HG03175 (cell line): ENCODE data around the gene TPD52L2.

Source experiments
- ATAC-seq: cut with Tn5 transposase; IDR thresholded peaks from one replicate; pipeline ENCODE4 v1.9.1; 2021; ENCODE audit warnings: mild to moderate bottlenecking, moderate library complexity; ENCODE audit not compliant: unreplicated experiment

The TPD52L2 gene

DNA sequence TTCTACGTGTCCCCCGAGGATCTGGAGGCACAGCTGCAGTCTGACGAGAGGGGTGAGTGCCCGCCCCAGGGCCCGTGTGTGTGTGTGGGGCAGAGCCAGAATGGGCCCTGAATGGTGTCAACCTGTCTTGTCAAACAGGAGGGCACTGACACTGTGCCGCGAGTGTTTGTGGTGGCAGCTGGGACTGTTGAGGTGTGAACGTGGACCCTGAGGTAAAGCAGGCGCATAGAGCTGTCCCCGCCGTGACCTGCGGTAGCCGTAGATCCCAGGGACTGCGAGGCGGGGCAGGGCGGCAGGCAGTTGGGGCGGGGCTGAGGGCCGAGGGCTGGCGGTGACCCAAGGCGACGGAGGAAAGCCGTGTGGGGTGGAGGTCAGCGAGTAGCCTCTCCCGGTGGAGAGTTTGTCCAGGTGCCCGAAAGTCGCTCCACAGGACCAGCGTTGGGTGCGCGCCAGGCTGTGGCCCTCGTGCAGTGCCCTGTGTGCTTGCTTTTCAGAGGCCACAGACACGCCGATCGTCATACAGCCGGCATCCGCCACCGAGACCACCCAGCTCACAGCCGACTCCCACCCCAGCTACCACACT is 66.0 kb downstream of the TPD52L2 start:
- no peak for ATAC-seq

DNA sequence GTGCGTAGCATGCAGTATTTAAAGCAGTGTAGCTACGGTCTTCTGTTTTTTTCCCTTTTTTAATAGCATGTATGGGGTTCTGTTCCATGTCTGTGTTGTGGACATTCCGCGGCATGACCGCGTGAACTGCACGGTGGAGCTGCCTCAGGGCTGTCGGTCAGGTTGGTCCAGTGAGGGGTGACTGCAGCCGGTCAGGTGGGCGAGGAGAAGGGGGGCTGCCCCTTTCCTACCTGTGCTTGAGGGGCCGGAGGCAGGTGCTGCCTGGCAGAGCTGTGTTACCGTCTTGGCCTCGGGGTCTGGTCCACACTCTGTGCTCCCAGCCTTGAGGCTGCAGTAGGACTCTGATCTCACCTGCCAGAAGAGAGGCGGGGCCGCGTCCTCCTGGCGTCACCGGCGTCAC is 66.7 kb downstream of the TPD52L2 start:
- no peak for ATAC-seq

DNA sequence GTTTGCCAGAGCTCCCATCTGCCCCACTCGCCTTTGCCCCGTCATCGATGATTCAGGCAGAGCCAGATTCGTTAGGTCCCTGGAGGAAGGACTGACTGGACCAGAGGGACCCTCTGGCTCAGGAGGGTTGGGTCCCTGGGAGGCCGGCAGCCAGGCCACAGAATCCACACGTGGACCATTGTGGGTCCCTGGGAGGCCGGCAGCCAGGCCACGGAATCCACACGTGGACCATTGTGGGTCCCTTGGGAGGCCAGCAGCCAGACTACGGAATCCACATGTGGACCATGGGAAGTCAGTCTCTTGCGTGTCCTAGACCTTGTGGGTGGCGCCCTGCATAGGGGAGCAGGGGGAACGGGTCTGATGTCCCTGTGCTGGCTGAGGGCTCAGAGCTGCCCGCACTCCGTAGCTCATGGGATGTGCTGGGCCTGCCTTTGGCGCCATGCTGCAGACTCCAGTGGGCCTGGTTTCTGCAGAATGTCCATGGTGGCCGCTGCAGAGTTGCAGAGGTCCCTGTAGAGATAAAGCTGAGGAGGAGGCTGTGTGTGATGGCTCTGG is 67.6 kb downstream of the TPD52L2 start:
- ATAC-seq, result no peak

DNA sequence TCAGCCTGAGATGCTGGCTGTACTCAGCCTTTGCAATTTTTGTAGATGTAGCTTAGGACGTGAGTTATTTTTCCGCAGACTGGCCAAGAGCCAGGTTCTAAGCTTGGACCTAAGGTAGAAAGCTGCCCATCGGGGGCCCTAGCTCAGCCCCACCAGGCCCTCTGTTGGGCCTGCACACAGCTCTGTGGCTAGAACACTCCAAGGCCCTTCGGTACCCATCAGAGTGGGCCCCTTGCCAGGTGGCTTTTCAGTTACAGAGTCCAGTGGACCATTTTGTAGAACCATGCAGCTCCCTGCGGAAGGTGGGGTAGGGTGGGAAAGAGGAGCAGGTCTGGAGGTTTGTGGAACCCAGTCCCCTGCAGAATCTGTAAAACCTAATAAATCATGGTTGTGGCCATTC is 68.6 kb downstream of the TPD52L2 start:
- no peak for ATAC-seq

DNA sequence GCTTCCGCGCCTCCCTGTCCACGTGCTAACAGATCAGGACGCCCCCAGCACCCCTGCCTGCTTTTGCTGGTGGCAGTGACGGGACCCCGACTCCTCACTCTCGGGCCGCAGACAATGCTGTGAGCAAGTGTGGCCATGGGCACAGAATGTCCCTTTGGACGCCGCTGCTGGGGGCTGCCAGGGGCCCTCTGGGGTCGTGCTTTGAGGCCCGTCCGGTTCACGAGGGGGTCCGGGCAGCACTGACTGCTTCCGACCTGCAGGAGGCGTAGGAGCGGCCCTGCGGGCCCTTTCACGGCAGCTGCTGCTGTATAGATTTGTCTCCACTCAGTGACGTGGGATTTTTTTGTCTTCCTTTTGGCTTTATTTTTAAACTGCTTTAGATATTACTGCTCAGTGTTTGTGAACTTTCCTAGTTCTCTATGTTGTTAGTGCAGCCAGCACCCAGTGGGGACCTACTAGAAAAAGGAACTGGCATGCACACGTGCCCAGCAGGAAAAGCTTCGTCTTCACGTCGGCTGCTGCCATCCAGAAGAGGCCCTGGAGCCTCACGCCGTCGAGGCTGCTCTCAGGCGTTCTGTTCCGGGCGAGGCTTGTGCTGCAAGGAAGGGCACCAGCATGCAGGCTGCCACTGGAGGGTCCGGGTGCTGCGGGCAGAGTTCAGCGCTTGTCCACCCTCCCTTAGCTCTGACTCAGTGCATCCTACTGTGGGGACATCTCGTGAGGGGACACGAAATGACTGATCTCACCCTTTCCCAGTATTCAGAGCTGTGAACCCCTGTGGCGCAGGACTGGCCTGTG is 69.4 kb downstream of the TPD52L2 start:
- ATAC-seq, result no peak

DNA sequence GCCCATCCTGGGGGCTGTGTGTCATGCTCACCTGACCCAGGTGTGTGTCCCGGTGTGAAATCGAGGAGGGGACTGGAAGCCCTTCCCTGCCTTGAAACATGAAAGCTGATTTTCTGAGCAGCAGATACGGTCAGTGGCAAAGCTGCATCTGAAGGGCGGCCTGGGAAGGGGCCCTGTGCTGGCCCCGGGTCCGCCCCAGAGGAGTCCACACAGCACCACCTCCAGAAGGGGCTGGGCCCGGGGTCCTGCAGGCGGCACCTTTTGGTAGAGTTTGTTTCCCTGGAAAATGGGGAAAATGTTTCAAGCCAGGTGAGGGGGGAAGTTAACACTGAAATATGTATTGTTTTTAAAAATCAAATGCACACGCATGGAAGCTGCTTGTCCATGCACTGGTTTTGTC is 70.4 kb downstream of the TPD52L2 start:
- ATAC-seq, result no peak

DNA sequence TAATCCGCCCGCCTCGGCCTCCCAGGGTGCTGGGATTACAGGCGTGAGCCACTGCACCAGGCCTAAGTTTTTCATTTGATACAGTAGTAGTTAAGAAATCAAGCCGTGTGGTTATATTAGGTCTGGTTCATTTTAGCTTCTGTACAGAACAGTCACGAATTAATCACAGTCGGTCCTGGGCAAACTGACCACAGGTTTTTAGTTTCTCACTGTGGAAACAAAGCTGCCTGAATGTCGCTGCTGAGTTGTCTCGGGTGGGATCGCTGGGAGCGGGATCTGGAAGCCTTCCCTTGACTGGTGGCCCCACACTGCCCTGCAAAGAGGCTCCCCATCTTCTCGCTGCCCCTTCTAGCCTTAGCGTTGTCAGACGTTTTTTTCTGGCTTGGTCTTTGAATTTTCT is 72.5 kb downstream of the TPD52L2 start:
- no peak for ATAC-seq

DNA sequence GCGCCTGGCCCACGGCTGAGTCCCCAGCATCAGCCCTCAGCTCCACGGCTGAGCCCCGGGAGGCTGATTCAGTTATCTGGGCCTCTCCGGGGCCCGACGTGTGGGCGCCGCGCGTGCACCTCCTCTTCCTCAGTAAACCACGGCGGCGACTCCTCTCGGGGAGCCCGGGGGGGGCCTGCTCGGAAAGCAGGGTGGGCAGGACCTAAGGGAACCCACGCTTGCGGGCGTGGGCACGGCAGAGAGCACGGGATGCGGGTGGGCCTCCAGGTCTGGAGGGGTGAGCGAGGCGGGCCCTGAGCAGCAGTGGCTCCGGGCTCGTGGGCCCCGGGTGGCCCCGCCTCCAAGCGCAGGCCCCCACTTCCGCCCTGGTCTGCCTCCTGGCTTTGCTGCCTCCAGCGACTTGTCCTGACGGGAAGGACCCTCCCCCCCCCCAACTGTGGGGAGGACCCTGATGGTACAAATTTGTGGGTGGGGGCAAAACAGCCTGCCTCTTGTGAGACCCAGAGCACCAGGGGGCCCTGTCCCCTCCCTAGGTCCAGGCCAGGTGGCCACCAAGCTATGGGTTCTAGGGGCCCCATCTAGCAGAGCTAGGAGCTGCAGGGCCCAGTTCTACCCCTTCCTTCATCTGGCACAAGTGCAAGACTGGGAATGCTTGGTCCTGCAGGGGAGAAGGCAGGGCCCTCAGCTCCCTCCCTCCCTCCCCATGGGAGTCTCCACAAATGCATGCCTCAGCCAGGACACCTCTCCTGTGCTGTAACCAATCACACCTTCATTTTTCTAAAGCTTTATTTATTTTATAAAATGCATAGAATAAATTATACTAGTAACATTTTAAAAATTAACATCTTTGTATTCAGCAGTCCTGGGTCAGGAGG is 74.2 kb downstream of the TPD52L2 start:
- no peak for ATAC-seq

DNA sequence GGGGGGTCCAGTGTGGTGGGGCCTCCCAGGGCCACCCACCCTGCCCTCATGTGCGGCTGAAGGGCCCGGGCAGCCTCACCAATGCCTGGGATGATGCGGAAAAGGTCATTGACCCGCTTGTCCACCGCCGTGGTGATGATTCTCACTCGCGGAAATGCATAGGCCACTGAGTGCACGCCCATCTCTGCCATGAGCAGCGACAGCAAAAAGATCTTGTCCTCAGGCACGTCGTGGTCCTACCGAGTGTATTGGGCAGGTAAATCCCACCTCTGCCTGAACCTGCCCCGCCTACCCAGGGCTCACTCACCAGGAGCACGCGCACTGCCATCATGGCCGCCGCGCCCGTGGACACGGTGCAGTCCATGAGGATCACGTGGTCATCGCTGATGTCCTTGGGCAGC is 75.0 kb downstream of the TPD52L2 start:
- ATAC-seq, result no peak

DNA sequence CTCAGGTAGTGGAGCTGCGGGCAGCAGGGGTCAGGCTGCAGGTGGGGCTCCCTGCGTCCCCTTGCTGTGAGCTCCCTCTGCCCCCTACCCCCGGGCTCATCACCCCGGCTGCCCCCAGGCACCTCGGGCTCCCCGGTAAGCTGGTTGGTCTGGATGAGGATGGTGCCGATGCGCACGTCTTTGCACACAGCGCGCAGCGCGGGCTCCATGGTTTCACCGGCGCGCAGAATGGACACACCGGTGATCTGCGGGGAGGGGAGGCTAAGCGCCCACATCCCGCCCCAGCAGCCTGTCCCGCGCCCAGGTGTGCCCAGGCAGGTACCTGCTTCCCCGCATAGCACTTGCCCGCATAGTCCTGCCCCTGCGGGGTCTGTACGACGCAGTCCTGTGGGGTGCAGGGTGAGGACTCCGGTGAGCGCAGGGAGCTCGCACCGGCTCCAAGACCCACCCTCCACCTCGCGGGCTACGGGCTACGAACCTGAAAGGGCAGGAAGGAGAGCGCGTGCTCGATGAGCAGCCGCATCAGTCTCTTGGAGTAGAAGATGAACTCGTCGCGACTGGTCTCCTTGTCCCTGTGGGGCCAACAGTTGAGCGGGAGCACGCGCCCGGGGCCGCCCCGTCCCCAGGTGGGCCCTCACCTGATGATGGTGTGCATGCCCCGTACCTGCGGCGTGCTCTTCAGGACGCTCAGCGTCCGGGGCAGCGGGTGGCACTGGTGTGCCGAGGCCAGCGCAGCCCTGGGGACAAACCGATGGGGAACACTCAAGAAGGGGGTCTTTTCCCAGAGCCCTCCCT is 75.6 kb downstream of the TPD52L2 start:
- no peak for ATAC-seq
